ENCODE results near the gene RBM4B. TPM values are rescaled to one million over a fixed set of nuclear protein-coding genes. Genes with fewer than 3 reads are reported as not detected.

Gene RBM4B
- total RNA-seq, 1 experiment from 2014 or later, result 9.5 TPM

DNA sequence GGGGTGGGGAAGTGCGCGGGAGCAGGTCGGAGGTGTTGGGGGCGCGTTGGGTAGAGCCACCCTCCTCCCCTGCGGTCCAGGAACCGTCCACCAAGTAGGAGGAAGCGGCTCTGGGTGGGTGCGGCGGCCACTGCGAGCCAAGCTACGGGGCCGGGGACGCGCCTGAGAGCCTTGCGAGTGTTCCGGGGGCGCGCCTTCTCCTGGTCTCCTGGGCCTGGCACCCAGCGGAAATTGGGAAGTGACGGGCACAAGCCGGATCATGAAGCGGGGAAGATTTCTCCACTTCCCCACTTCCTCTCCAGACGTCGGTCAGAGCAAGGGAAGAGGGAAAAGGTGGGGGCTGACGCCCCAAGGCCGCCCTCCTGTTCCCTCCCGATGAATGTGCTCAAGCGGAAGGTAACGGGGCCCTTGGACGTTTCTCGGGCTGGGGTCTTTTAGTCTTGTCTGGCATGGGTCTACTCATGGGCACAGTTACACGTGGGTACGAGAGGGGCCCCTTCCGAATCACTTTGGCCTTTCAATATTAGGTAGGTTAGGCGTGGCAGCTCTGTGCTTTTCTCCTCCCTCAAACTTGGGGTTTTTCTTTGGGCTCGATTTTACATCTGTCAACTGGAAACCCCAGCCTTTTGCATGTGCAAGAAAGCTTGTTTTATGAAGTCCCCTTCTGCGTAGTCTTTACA lies 60.4 kb downstream of the RBM4B start:
- no peak for TF ChIP-seq CTCF (IDR thresholded peaks at IDR 0.05; ENCODE audit: unreplicated experiment)
- intact Hi-C loops (cut with micrococcal nuclease), result loop anchor here (5.0 kb wide), 1 partner anchor 135 kb away; the partner anchor contains the start of gene DPP3
- Mint-ChIP-seq H3K4me1 (ENCODE audit: insufficient read depth, unreplicated experiment) (peaks cover 20% of the 10 kb centered on the region), H3K9me3 (ENCODE audit: unreplicated experiment) (no peaks in the 10 kb centered on the region), H3K27me3 (ENCODE audit: insufficient read depth, unreplicated experiment) (no peaks in the 10 kb centered on the region), H3K27ac (ENCODE audit: low read depth, unreplicated experiment) (peak overlapping the region; percentile 96), H3K36me3 (ENCODE audit: insufficient read depth, unreplicated experiment) (peaks cover 67% of the 10 kb centered on the region), H3K4me3 (ENCODE audit: unreplicated experiment) (peak overlapping the region; percentile 86)
- CTCF ChIA-PET, result interaction anchor here (0.6 to 1.9 kb wide), 6 partner anchors 21 to 765 kb away, joined by 3 to 12 read pairs (median 3); partner anchors contain the start of genes DPP3, RBM4 and RBM4B
- no TSS peak for BruUV-seq (replicated peaks)
- POLR2A ChIA-PET, result interaction anchor here (0.6 to 21.3 kb wide), 31 partner anchors 8 to 1140 kb away, joined by 3 to 420 read pairs (median 5); partner anchors contain the start of genes ACTN3, BBS1, CCDC87 and CCS
- peak; percentile 52 for DNase-seq (ENCODE audit: unreplicated experiment)

GRCh38 chr11:66616379-66617154 lies 61.1 kb downstream of the RBM4B start, which contains the start of gene RBM14:
Gene RBM14, plus strand, starts transcription at chr11:66616630. Its CDS starts 91 bp downstream, at chr11:66616721.
- intact Hi-C loops (cut with micrococcal nuclease), result loop anchor here (5.0 kb wide), 1 partner anchor 134 kb away; the partner anchor contains the start of gene DPP3
- Mint-ChIP-seq H3K27ac (ENCODE audit: low read depth, unreplicated experiment) (peak within 1 kb of the TSS; percentile 96), H3K4me3 (ENCODE audit: unreplicated experiment) (peak within 1 kb of the TSS; percentile 86), H3K36me3 (ENCODE audit: insufficient read depth, unreplicated experiment) (peaks cover 60% of the 10 kb centered on the region), H3K27me3 (ENCODE audit: insufficient read depth, unreplicated experiment) (no peaks in the 10 kb centered on the region), H3K9me3 (ENCODE audit: unreplicated experiment) (no peaks in the 10 kb centered on the region), H3K4me1 (ENCODE audit: insufficient read depth, unreplicated experiment) (peaks cover 20% of the 10 kb centered on the region)
- DNase-seq (ENCODE audit: unreplicated experiment), result peak; percentile 99
- no peak for TF ChIP-seq CTCF (IDR thresholded peaks at IDR 0.05; ENCODE audit: unreplicated experiment)
- POLR2A ChIA-PET, result interaction anchor here (0.6 to 21.3 kb wide), 35 partner anchors 8 to 1139 kb away, joined by 3 to 420 read pairs (median 5); partner anchors contain the start of genes ACTN3, BBS1, CCDC87 and CCS
- CTCF ChIA-PET, result interaction anchor here (0.6 to 1.9 kb wide), 6 partner anchors 10 to 144 kb away, joined by 3 to 12 read pairs (median 3); partner anchors contain the start of genes DPP3, RBM4 and RBM4B
- TSS peak; percentile 30 for BruUV-seq (replicated peaks)

Other genes starting within 250 kb of the RBM4B start
- 65.5 and 69.1 TPM in 2 replicates for gene MRPL11, start 239.0 kb downstream of the RBM4B start, total RNA-seq (2022)
- 5.0 and 6.1 TPM in 2 replicates for gene PELI3, start 211.0 kb downstream of the RBM4B start, total RNA-seq (2022)
- gene DPP3, start 197.5 kb downstream of the RBM4B start, total RNA-seq (2022), result 34.4 and 40.9 TPM in 2 replicates
- 31.7 and 33.9 TPM in 2 replicates for gene BBS1, start 167.3 kb downstream of the RBM4B start, total RNA-seq (2022)
- 11.1 and 12.4 TPM in 2 replicates for gene ZDHHC24, start 131.8 kb downstream of the RBM4B start, total RNA-seq (2022)
- not detected in 2 replicates for gene ACTN3, start 131.0 kb downstream of the RBM4B start, total RNA-seq (2022)
- 8.6 and 11.8 TPM in 2 replicates for gene CTSF, start 109.3 kb downstream of the RBM4B start, total RNA-seq (2022)
- not detected in 2 replicates for gene CCDC87, start 84.8 kb downstream of the RBM4B start, total RNA-seq (2022)
- gene CCS, start 84.7 kb downstream of the RBM4B start, total RNA-seq (2022), result 25.8 and 34.4 TPM in 2 replicates
- 78.1 and 88.3 TPM in 2 replicates for gene RBM14, start 61.3 kb downstream of the RBM4B start, total RNA-seq (2022)
- 171 and 172 TPM in 2 replicates for gene RBM4, start 39.2 kb downstream of the RBM4B start, total RNA-seq (2022)
- gene SPTBN2, start 51.3 kb upstream of the RBM4B start, total RNA-seq (2022), result 46.9 and 47.2 TPM in 2 replicates
- gene RCE1, start 165.6 kb upstream of the RBM4B start, total RNA-seq (2022), result 23.3 and 27.7 TPM in 2 replicates
- gene LRFN4, start 179.2 kb upstream of the RBM4B start, total RNA-seq (2022), result 30.4 and 39.9 TPM in 2 replicates